H4 (cell line): Measurements from ENCODE around the gene SLC13A3. TPM values are rescaled to one million over a fixed set of nuclear protein-coding genes. Genes with fewer than 3 reads are reported as not detected.

ENCODE experiments used
- DNase-seq: peaks from one replicate; pipeline ENCODE4 v3.0.0-alpha.2; 2015; ENCODE audit warnings: low spot score
- total RNA-seq: library from RNA; depleted of rRNA; stranded (reverse); fragments of >200 nt; shearing (Covaris generic); gene quantifications from 2 replicates; pipeline ENCODE4 v1.2.3, GENCODE V29; 2014

SLC13A3 gene
- total RNA-seq, 1 experiment from 2014 or later, result not detected

GRCh38 chr20:46578745-46579144 is 72.5 kb downstream of the SLC13A3 start:
- DNase-seq, result no peak

- DNase-seq, result no peak
These were observed 74.4 kb downstream of the SLC13A3 start for GRCh38 chr20:46576774-46577395.

DNA sequence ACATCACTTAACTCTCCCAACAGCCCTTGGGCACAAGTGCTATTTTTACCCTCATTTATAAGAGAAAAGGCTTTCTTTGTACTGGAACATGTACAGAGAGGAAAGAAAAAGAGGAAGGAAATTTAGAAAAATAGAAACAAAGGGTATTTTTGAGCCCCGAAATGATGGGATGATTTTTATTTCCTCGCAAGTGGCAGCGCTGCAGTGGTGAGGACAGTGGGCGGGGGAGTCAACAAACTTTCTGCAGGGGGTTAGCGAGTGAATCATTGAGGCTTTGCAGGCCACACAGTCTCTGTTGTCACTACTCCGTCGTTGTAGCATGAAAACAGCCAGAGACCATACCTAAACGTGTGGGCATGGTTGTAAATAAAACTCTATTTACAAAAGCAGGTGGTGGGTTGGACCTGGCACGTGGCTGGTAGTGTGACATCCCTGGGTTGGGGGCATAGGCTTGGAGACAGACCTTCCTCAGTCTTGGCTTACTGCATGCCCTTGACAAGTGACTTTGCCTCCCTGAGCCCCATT is 75.3 kb downstream of the SLC13A3 start:
- no peak for DNase-seq

- DNase-seq, result no peak
These were observed 75.9 kb downstream of the SLC13A3 start for GRCh38 chr20:46575394-46575793.

GRCh38 chr20:46573788-46574584 is 77.3 kb downstream of the SLC13A3 start:
- DNase-seq, result no peak

DNA sequence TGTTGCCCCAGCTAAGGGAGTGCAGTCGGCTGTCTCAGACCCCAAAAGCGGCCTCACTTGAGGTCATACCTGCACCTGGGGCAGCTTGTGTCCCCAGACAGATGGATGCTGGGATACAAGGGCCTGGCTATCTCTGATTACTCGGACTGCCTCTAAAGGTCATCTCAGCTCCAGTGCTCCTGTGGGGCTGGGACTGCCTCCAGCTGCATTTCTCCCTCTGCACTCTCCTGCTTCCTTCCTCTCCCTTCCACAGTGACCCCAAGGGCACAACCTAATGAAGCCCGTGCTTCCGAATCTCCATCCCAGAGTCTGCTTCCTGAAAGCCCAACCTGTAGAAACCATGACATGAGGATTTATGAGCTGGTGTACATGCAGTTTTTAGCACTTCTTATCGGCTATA is 78.0 kb downstream of the SLC13A3 start:
- no peak for DNase-seq

DNA sequence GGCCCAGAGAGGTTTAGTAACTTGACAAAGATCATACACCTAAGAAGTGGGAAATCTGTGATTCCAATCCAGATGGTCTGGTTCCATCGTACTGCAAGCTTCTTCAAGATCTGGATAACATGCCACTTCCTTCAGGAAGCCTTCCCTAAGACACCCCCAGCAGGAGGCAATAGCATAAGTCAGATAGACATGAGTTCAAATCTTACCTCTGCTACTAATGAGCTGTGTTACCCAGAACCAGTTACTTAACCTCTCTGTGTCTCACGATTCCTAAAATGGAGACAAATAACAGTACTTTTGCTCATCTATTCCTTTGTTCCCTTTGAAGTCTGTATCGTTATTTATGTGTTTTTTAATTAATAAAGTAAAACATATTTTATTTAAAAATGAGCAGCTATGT is 78.5 kb downstream of the SLC13A3 start:
- DNase-seq, result no peak

- DNase-seq, result no peak
These were observed 79.1 kb downstream of the SLC13A3 start for GRCh38 chr20:46572153-46572552.

GRCh38 chr20:46571418-46571817 is 79.8 kb downstream of the SLC13A3 start:
- no peak for DNase-seq

GRCh38 chr20:46570956-46571355 is 80.3 kb downstream of the SLC13A3 start:
- DNase-seq, result no peak

GRCh38 chr20:46569961-46570360 is 81.3 kb downstream of the SLC13A3 start:
- DNase-seq, result no peak

DNA sequence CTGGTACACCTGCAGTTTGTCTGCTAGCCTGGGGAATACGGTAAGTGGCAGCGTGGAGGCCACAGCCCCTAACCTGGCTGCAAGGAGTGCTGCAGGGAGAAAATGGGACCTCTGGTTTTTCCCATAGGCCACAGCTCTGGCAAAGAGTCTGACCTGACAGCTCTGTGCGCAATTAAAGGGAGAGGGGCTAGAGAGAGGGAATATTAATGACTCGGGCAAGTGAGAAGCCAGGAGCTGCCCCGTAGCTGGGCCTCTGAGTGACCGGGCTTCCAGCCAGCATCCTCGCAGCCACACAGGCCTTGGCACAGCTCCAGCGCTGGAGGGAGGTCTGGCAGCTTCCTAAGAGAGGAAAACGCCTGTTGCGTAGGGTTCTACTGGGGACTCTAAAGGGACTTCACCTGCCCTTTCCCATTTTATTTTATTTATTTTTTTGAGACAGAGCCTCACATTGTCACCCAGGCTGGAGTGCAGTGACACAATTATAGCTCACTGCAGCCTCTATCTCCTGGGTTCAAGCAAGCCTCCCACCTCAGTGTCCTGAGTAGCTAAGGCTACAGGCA is 82.6 kb downstream of the SLC13A3 start:
- peak; percentile 83 for DNase-seq

- no peak for DNase-seq
These were observed 85.1 kb downstream of the SLC13A3 start for GRCh38 chr20:46566125-46566524.

GRCh38 chr20:46564241-46564957 is 86.9 kb downstream of the SLC13A3 start:
- no peak for DNase-seq

GRCh38 chr20:46563860-46564221 is 87.4 kb downstream of the SLC13A3 start:
- no peak for DNase-seq

DNA sequence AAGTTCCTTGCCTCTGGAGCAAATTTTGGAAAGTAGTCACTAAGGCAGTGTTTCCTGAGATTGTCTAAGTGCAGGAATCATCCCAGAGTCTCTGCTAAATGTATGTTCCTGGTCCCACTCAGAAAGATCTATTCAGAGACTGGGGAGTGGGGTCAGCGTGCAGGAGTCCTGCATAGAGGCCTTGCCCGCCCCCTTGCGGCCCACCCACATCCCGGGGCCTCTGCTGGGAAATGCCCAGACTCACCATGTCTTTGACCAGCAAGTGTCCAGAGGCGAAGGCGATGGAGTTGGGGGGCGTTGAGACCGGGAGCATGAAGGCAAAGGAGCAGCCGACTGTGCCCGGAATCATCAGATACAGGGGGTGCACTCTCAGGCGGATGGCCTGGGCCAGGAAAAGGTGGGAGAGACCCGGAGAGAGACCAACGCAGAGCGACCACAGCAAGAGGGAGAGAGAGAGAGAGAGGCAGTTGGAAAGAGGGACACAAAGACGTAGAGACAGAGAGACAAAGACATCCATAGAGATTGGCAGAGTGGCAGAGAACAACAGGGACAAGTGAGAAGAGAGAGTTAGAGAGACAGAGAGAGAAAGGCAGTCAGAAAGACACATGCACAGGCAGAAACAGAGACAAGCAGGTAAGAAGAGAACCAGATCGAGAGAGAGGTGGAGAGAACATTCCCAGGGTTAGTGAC is 87.9 kb downstream of the SLC13A3 start:
- no peak for DNase-seq

- DNase-seq, result peak; percentile 45
These were observed 88.7 kb downstream of the SLC13A3 start for GRCh38 chr20:46562373-46563169.

- DNase-seq, result no peak
These were observed 89.3 kb downstream of the SLC13A3 start for GRCh38 chr20:46562009-46562372.

GRCh38 chr20:46559685-46560440 is 91.4 kb downstream of the SLC13A3 start:
- DNase-seq, result no peak

GRCh38 chr20:46559001-46559400 is 92.3 kb downstream of the SLC13A3 start:
- no peak for DNase-seq
